GM19438 (cell line): Measurements from ENCODE around the gene BOC.

Experiments used
- ATAC-seq: cut with Tn5 transposase; IDR thresholded peaks from one replicate; pipeline ENCODE4 v1.9.1; 2021; ENCODE audit warnings: low read depth; ENCODE audit not compliant: unreplicated experiment

Gene BOC

DNA sequence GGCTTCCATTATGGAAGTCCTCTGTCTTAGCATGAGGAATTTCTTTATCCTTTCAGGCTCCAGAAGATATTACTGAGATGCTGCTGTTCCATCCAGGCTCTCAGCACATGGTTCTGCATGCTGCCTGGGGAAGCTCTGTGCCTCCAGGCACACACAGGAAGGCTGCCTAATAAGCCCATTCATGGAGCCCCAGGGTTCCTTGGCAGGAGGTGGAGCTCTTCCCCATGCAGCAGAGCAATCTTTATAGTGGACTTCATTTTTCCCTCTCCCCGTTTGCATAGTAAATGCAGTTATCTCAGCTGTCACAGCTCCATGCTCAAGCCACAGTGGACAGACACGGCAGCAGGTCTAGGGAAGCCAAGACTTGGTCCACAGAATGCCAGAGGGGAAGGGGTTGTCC, 57.6 kb downstream of the BOC start:
- no peak for ATAC-seq

DNA sequence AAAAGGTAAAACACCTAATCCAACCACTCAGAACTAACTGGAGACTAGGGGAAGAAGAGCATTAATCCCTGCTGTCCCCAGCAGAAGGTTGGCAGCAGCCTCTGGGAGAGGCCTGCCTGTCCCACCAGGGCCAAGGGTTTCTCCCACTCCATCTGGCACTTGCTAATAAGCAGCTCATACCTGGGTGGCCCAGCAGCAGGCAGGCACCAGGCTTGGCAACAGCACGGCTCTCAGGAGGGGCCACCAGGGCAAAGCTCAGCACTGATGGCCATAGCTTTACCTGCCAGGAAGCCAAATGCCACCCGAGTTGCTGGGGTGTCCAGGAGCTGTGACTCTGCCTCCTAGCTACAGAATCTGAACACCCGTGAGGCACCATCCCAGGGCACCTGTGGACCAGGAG, 58.3 kb downstream of the BOC start:
- ATAC-seq, result no peak

DNA sequence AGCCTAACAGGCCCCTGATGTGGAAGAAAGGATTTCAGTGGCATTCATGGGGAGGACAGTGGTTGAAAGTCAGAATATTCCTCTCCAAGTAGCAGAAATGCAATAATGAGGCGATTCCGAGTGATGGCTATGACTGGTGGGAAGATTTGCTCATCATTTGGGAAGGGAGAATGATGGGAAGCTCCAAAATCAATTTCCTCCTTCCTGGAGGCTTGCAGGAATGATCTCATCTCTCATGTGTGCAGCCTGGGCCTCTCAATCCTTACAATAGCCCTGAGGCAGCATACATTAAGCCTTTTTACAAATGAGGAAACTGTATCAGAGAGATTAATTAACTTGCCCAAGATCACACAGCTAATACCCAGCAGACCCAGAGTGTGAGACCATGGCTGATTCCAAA, 58.7 kb downstream of the BOC start:
- no peak for ATAC-seq

DNA sequence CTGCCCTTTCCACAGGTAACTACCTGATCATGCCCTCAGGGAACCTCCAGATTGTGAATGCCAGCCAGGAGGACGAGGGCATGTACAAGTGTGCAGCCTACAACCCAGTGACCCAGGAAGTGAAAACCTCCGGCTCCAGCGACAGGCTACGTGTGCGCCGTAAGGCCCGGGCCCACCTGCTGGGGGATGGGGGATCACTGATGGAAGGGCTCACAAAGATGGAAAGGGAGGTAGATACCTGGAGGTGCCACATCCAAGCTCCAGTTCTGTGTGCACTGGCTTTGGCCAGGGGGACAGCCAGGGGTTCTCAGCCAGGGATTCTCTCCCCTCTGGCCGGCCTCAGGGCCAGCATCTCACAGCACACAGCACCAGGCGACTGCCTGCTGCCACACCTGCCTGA, 59.4 kb downstream of the BOC start:
- ATAC-seq, result no peak

DNA sequence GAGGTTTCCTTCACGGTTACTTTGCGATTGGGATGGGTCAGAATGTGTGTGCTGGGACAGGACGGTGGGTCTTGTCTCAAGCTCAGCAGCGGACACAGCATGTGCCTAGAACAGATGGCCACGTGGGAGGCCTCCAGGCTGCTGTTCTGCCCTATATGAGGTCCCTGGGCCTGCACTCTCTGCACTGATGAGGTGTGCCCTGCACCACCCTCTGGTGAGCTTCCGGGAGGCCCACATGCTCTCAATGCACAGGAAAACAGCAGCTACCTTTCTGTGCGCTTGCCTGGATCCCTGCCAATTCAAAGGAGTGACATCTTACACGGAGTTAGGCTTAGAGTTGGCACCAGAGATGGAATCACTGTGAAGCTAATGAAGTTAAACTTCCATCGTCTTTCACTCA, 59.8 kb downstream of the BOC start:
- no peak for ATAC-seq

- ATAC-seq, result no peak
Observed at GRCh38 chr3:113271594-113272384, 60.4 kb downstream of the BOC start.

DNA sequence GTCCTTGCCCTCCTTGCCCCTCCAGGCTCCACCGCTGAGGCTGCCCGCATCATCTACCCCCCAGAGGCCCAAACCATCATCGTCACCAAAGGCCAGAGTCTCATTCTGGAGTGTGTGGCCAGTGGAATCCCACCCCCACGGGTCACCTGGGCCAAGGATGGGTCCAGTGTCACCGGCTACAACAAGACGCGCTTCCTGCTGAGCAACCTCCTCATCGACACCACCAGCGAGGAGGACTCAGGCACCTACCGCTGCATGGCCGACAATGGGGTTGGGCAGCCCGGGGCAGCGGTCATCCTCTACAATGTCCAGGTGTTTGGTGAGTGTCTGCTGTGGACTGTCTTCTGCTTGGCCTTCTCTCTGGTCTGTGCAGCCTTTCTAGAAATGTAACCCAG, 61.0 kb downstream of the BOC start:
- no peak for ATAC-seq

DNA sequence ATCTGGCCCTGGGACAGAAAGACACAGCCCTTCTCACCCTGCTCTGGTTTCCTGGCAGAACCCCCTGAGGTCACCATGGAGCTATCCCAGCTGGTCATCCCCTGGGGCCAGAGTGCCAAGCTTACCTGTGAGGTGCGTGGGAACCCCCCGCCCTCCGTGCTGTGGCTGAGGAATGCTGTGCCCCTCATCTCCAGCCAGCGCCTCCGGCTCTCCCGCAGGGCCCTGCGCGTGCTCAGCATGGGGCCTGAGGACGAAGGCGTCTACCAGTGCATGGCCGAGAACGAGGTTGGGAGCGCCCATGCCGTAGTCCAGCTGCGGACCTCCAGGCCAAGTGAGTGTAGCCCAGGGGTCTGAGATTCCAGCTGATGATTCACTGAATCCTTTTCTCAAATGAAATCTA, 61.7 kb downstream of the BOC start:
- no peak for ATAC-seq

- no peak for ATAC-seq
Observed at GRCh38 chr3:113273604-113274378, 62.4 kb downstream of the BOC start.

DNA sequence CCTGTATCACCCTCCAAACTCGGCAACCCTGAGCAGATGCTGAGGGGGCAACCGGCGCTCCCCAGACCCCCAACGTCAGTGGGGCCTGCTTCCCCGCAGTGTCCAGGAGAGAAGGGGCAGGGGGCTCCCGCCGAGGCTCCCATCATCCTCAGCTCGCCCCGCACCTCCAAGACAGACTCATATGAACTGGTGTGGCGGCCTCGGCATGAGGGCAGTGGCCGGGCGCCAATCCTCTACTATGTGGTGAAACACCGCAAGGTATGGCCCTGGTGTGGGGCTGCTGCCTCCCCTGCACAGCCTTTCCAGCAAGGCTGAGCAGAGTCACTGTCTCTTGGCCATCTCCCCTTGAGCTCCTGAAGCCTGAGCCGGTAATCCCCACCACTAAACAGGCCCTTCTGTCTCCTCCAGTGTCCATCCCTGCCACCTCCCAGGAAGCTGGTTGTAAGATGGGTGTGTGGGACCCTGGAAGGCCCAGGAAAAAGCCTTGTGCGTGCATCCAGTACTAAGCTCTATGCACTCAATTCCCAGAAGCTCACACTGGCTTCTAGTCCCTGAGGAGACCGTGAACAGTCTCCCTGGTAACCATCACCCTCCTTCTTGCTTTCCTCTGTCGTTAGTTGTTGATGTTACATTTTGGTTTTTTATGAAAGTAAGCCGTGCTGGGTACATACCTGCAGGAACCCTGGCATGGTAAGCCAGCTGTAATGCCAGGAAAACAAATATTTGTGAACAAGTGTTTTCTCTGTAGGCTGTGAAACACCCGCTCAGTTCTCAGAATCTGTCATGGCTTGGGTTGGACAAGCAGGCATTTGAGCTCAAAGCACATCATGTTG, 63.3 kb downstream of the BOC start:
- no peak for ATAC-seq

GRCh38 chr3:113275258-113275556, 63.9 kb downstream of the BOC start:
- ATAC-seq, result no peak

DNA sequence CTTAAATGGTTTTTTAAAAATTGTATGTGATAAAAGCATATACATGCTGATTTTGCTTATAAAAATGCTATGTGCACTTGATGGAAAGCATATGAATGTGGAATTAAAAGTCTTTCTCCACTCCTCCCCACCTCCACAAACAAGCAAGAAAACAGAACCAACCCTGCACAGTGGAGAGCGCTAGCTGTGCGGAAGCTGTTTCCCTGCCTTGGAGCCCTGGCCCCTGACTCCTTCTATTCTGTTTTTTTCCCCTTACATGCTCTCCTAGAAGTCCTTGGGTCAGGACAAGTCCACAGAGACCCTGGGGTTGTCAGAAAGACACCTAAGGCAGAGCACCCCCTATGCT, 64.2 kb downstream of the BOC start:
- ATAC-seq, result no peak

- peak; percentile 86 for ATAC-seq
Observed at GRCh38 chr3:113275929-113276750, 64.8 kb downstream of the BOC start.

DNA sequence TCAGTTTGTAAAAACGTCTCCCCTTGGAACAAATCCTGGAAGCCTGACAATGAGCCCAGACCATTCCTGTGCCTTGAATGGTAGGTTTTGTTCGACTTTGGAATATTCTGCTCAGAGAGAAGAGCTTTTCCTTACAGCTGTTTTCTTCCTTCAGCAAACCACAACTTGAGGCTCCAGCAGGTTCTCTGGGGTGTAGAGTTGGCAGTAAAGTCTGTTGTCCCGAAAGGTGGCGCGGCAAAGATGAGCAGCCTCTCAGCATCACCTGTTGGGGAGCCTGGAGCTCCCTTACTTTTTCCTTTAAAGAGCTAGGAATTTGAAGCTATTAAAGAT, 65.4 kb downstream of the BOC start:
- ATAC-seq, result no peak

- ATAC-seq, result no peak
Observed at GRCh38 chr3:113277414-113277813, 66.1 kb downstream of the BOC start.

DNA sequence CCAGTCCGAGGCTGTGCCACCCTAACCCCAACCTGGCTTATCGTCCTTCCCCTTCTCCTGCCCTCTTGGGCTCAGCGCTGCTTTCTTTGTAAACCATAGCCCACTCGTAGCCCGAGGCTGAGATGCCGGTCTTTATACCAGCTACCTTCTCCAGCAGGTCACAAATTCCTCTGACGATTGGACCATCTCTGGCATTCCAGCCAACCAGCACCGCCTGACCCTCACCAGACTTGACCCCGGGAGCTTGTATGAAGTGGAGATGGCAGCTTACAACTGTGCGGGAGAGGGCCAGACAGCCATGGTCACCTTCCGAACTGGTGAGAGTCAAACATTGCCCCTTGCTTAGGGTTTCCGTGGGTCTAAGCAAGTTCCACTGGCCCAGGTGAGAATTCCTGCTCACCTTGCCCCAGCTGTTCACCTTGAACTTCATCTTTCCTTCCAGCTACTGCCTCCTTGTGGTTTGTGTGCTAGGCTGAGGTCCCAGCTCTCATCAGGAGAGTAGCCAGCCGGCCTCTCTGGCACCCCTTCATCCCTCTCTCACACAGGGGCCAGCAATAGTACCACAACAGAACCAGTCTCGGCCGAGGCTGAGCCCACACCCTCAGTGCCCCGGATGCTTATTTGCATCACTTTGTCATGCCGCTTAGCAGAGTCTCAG, 66.7 kb downstream of the BOC start:
- no peak for ATAC-seq

- no peak for ATAC-seq
Observed at GRCh38 chr3:113278599-113278955, 67.2 kb downstream of the BOC start.

GRCh38 chr3:113279686-113280085, 68.3 kb downstream of the BOC start:
- ATAC-seq, result no peak

GRCh38 chr3:113283306-113283705, 71.9 kb downstream of the BOC start:
- ATAC-seq, result no peak

GRCh38 chr3:113284453-113285050, 73.2 kb downstream of the BOC start:
- no peak for ATAC-seq
